GM12864 (cell line): ENCODE measurements around the gene MGAT4D.

ENCODE experiments used
- DNase-seq: peaks from one replicate; pipeline ENCODE4 v3.0.0-alpha.2; 2011; ENCODE audit warnings: low read depth
- H3K4me3 ChIP-seq: 2 replicates; pipeline ENCODE4 v1.5.1; 2011; ENCODE audit warnings: mild to moderate bottlenecking, low read depth, low read length, control low read depth
- TF ChIP-seq, protein P1 (sequence below): IDR thresholded peaks from 2 replicates; pipeline ENCODE4 v1.5.1; 2011; ENCODE audit warnings: low read depth, mild to moderate bottlenecking, moderate library complexity, low read length, control low read depth, inconsistent platforms; ENCODE audit errors: missing control alignments

The MGAT4D gene

DNA sequence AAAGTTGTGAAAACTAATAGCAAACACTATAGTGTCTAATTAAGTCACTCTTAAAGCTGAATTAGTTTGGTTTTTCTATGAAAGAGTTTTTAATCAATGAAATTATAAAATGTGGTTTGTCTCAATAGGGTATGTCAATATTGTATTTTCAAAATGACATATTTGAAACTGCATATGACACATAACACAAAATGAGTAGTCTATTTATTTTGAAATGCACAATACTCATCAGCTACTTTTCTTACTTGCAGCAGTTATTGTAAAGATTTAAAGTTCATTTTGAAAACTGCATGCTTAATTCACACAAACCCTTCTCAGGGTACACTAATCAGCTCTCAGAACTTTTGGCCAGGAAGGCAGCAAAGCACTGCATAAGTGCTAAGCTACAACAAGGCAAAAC, 91.8 kb downstream of the MGAT4D start:
- DNase-seq = no peak
- H3K4me3 ChIP-seq = no peak overlapping the region
- TF ChIP-seq, protein P1, sequence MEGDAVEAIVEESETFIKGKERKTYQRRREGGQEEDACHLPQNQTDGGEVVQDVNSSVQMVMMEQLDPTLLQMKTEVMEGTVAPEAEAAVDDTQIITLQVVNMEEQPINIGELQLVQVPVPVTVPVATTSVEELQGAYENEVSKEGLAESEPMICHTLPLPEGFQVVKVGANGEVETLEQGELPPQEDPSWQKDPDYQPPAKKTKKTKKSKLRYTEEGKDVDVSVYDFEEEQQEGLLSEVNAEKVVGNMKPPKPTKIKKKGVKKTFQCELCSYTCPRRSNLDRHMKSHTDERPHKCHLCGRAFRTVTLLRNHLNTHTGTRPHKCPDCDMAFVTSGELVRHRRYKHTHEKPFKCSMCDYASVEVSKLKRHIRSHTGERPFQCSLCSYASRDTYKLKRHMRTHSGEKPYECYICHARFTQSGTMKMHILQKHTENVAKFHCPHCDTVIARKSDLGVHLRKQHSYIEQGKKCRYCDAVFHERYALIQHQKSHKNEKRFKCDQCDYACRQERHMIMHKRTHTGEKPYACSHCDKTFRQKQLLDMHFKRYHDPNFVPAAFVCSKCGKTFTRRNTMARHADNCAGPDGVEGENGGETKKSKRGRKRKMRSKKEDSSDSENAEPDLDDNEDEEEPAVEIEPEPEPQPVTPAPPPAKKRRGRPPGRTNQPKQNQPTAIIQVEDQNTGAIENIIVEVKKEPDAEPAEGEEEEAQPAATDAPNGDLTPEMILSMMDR = no peak

DNA sequence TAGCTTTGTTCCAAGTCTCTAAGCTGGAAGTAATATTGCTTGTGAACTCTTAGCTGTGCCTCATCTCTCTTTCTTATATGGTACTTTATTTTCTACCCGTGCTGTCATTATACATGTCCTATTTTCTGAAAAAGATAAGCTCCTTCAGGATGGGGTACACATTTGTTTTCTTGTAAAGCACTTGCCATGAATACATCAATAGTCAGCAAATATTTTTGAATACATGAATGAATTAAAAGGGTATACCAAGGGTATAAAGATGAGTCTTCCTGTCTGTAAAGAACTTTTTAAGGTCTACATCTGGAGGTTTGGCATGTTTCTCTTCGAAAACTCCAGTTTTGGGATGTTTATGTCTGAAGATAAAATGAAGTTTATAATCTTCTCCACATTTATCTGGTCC, 98.0 kb downstream of the MGAT4D start:
- H3K4me3 ChIP-seq = no peak overlapping the region
- TF ChIP-seq, protein P1 = no peak
- no peak for DNase-seq

DNA sequence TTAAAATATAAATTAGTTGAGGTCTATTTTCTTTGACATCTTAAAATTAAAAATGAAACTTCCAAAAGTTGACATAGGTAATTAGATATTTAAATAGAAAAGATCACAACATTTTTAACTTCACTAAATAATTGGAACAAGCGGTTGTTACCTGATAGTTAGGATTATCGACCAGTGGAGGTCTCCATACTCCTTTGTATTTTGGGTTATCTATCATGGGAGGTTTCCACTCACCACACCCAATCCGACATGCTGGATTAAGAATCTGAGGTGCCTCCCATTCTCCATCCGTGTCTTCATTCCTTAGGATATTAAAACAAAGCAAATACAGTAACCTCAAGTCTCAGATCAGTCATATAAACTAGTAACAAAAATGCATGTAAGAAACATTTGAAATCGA, 102.4 kb downstream of the MGAT4D start:
- TF ChIP-seq, protein P1 = no peak
- DNase-seq = no peak
- H3K4me3 ChIP-seq = no peak overlapping the region
